Sigmoid colon (tissue), 7 donors: ENCODE results near the gene OBP2A. TPM values are rescaled to one million over a fixed set of nuclear protein-coding genes. Genes with fewer than 3 reads are reported as not detected.

Source experiments
- DNase-seq: peaks from one replicate; pipeline ENCODE4 v3.0.0-alpha.2; 2019
- H3K27ac ChIP-seq, 4 donors: fragments of 200-600 bp; sonication (generic); one replicate each; pipeline ENCODE4 v1.5.1; 2016 to 2019; ENCODE audit warnings: mild to moderate bottlenecking in 1 of 4
- H3K27me3 ChIP-seq, 3 donors: fragments of 200-600 bp; sonication (generic); one replicate each; pipeline ENCODE4 v1.5.1; 2019; ENCODE audit warnings: mild to moderate bottlenecking in 1 of 3
- H3K36me3 ChIP-seq, 4 donors: fragments of 200-600 bp; sonication (generic); one replicate each; pipeline ENCODE4 v1.5.1; 2016 to 2019
- H3K4me1 ChIP-seq, 4 donors: fragments of 200-600 bp; sonication (generic); one replicate each; pipeline ENCODE4 v1.5.1; 2017 to 2019
- H3K4me3 ChIP-seq, 4 donors: fragments of 200-600 bp; sonication (generic); one replicate each; pipeline ENCODE4 v1.5.1; 2017 to 2019; ENCODE audit warnings: mild to moderate bottlenecking in 2 of 4, moderate library complexity in 1 of 4
- H3K9me3 ChIP-seq, 4 donors: fragments of 200-600 bp in 3 of 4; sonication (generic) in 3 of 4; one replicate each; pipeline versions ENCODE4 v1.5.1 to v1.6.1; 2013 to 2019
- CTCF ChIP-seq, 4 experiments: fragments of 450-650 bp in 3 of 4; fragments of 200-600 bp in 1 of 4; IDR thresholded peaks; one replicate each; pipeline ENCODE4 v1.5.1; 2016 to 2019; ENCODE audit warnings: antibody characterized with exemption in 4 of 4, mild to moderate bottlenecking in 3 of 4, moderate library complexity in 2 of 4
- EP300 ChIP-seq, 4 donors: sonication (generic); formaldehyde crosslinking; IDR thresholded peaks; one replicate each; pipeline ENCODE4 v1.6.1; 2017; ENCODE audit warnings: antibody characterized with exemption in 4 of 4
- POLR2A ChIP-seq, 2 donors: fragments of 450-650 bp; IDR thresholded peaks; one replicate each; pipeline ENCODE4 v1.6.1; 2016; ENCODE audit warnings: antibody characterized with exemption in 2 of 2, mild to moderate bottlenecking in 2 of 2, moderate library complexity in 2 of 2
- POLR2AphosphoS5 ChIP-seq, 4 donors: sonication (generic); formaldehyde crosslinking; IDR thresholded peaks; one replicate each; pipeline ENCODE4 v1.6.1; 2017; ENCODE audit warnings: antibody characterized with exemption in 4 of 4
- WGBS, 2 donors: extraction: QIAGEN DNeasy Blood & Tissue Kit; methylation state at CpG; one replicate each; pipeline ENCODE4 v1.1.7; 2013; 5-methylcytosine and 5-hydroxymethylcytosine counted together
- intact Hi-C: fragments of 100-400 bp; cut with DNase I; formaldehyde crosslinking; loops from one replicate; pipeline ENCODE4 v1.15.1; 2023
- polyA plus RNA-seq, 3 donors: library from polyadenylated mRNA; stranded (reverse); fragments of 200-250 nt; gene quantifications; one replicate each; pipeline ENCODE4 v1.2.3, GENCODE V29; 2013
- total RNA-seq, 4 donors: library from RNA; depleted of rRNA; stranded (reverse); fragments of >200 nt; gene quantifications; one replicate each; pipeline ENCODE4 v1.1.0, GENCODE V29; 2016
- donor health status: healthy with polysubstance abuse.
- donor health status: Bipolar disorder and iron deficiency.
- donor health status: healthy.

The OBP2A gene
- total and polyA plus RNA-seq, 7 donors = not detected

GRCh38 chr9:135570456-135570855, 24.5 kb downstream of the OBP2A start:
- Histone ChIP-seq H3K4me1 (no peaks in the 10 kb centered on the region), H3K4me3 (no peak overlapping the region), H3K9me3 (peaks cover 0 to 7% (median 0%) of the 10 kb centered on the region in 4 donors), H3K27ac (no peak overlapping the region), H3K27me3 (peaks cover 0 to 19% (median 0%) of the 10 kb centered on the region in 3 donors), H3K36me3 (no peaks in the 10 kb centered on the region)
- intact Hi-C loops = no loop called here
- 34 to 52% methylated on average over 3 of the region's 3 CpGs for WGBS, 2 donors
- TF ChIP-seq EP300 (IDR thresholded peaks at IDR 0.05) = no peak
- TF ChIP-seq CTCF (IDR thresholded peaks at IDR 0.05) = no peak
- TF ChIP-seq POLR2AphosphoS5 (IDR thresholded peaks at IDR 0.05) = no peak
- TF ChIP-seq POLR2A (IDR thresholded peaks at IDR 0.05) = no peak
- no peak for DNase-seq

DNA sequence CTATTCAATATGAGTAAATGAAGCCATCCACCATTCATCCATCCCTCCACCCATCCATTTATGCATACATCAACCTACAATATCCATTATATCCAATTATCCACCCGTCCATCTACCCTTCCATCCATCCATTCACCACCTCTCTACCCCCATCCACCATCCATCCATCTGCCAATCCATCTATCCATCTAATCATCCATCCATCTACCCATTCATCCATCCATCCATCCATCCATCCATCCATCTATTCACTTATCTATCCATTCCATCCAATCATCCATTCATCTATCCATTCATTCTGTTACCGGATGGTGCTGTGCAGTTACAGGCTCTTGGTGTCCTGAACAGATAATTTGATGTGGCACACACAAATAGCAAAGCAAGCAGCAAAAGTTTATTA, 26.3 kb downstream of the OBP2A start:
- no peak overlapping the region for H3K4me3 ChIP-seq
- TF ChIP-seq POLR2A (IDR thresholded peaks at IDR 0.05) (no peak), EP300 (IDR thresholded peaks at IDR 0.05) (no peak), POLR2AphosphoS5 (IDR thresholded peaks at IDR 0.05) (no peak), CTCF (IDR thresholded peaks at IDR 0.05) (no peak)
- no peak overlapping the region for H3K27ac ChIP-seq
- H3K9me3 ChIP-seq = peaks cover 0 to 7% (median 0%) of the 10 kb centered on the region in 4 donors
- no peaks in the 10 kb centered on the region for H3K4me1 ChIP-seq
- H3K36me3 ChIP-seq = no peaks in the 10 kb centered on the region
- intact Hi-C loops = no loop called here
- peaks cover 0 to 13% (median 0%) of the 10 kb centered on the region in 3 donors for H3K27me3 ChIP-seq
- 83 to 89% methylated on average over 2 of the region's 2 CpGs for WGBS, 2 donors
- DNase-seq = no peak

GRCh38 chr9:135573124-135573523, 27.2 kb downstream of the OBP2A start:
- Histone ChIP-seq H3K4me3 (no peak overlapping the region), H3K9me3 (peaks cover 0 to 7% (median 0%) of the 10 kb centered on the region in 4 donors), H3K4me1 (no peaks in the 10 kb centered on the region), H3K27me3 (peaks cover 0 to 9% (median 0%) of the 10 kb centered on the region in 3 donors), H3K36me3 (no peaks in the 10 kb centered on the region), H3K27ac (no peak overlapping the region)
- TF ChIP-seq POLR2AphosphoS5 (IDR thresholded peaks at IDR 0.05) = no peak
- no peak for TF ChIP-seq POLR2A (IDR thresholded peaks at IDR 0.05)
- TF ChIP-seq CTCF (IDR thresholded peaks at IDR 0.05) = no peak
- no peak for TF ChIP-seq EP300 (IDR thresholded peaks at IDR 0.05)
- DNase-seq = no peak
- intact Hi-C loops = no loop called here
- 88 to 89% methylated on average over 1 of the region's 1 CpG for WGBS, 2 donors

DNA sequence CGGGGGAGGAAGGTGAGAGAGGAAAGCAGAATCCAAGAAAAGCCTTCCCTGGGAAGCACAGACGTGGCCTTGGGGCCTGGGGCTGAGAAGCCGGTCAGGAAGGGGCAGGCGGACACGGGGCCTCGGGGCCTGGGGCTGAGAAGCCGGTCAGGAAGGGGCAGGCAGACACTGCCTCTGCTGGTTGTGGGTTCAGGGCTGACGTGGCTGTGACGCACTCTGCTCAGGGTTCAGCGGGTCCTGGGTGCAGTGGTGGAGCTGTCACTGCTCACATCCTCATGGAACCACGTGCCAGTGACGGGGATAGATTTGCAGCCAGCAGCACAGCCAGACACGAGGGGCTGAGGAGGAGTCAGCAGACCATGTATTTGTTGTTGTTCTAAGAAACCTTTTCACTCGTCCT, 28.4 kb downstream of the OBP2A start:
- TF ChIP-seq POLR2A (IDR thresholded peaks at IDR 0.05) (no peak), CTCF (IDR thresholded peaks at IDR 0.05) (no peak), POLR2AphosphoS5 (IDR thresholded peaks at IDR 0.05) (no peak), EP300 (IDR thresholded peaks at IDR 0.05) (no peak)
- no peak overlapping the region for H3K4me3 ChIP-seq
- H3K4me1 ChIP-seq = no peaks in the 10 kb centered on the region
- WGBS, 2 donors = 75 to 76% methylated on average over 14 of the region's 14 CpGs
- peaks cover 0 to 5% (median 0%) of the 10 kb centered on the region in 4 donors for H3K9me3 ChIP-seq
- intact Hi-C loops = no loop called here
- H3K27ac ChIP-seq = no peak overlapping the region
- H3K27me3 ChIP-seq = peaks cover 0 to 9% (median 0%) of the 10 kb centered on the region in 3 donors
- no peaks in the 10 kb centered on the region for H3K36me3 ChIP-seq
- no peak for DNase-seq

DNA sequence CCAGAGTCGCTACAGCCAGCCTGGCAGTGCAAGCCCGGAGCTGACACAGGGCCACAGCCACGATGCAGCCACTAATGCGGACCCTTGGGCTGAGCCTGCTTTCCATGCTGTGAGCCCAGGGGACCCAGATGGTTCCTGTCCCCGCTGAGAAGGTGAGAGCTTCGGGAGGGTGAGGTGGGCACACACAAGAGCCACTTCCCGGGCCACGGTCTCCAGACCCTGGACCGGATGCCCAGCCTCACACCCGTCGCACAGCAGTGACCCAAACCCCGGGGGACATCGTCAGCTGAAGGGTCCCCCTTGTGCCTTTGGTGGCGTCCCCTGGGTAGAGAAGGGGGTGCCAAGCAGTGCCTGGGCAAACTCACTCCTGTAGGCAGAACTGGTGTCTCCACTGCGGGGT, 29.0 kb downstream of the OBP2A start:
- no peak for DNase-seq
- Histone ChIP-seq H3K4me1 (no peaks in the 10 kb centered on the region), H3K27ac (no peak overlapping the region), H3K9me3 (peaks cover 0 to 2% (median 0%) of the 10 kb centered on the region in 4 donors), H3K36me3 (no peaks in the 10 kb centered on the region), H3K4me3 (no peak overlapping the region), H3K27me3 (peaks cover 0 to 9% (median 0%) of the 10 kb centered on the region in 3 donors)
- 90 to 91% methylated on average over 15 of the region's 15 CpGs for WGBS, 2 donors
- intact Hi-C loops = no loop called here
- TF ChIP-seq CTCF (IDR thresholded peaks at IDR 0.05) = no peak
- TF ChIP-seq POLR2AphosphoS5 (IDR thresholded peaks at IDR 0.05) = no peak
- TF ChIP-seq POLR2A (IDR thresholded peaks at IDR 0.05) = no peak
- no peak for TF ChIP-seq EP300 (IDR thresholded peaks at IDR 0.05)
